Naive thymus-derived CD4-positive, alpha-beta T cell (primary cell): Measurements from ENCODE around the gene GBA2. TPM values are rescaled to one million over a fixed set of nuclear protein-coding genes. Genes with fewer than 3 reads are reported as not detected.

ENCODE experiments used
- ATAC-seq: fragments of 150-1000 bp; cut with Tn5 transposase; 2 replicates; pipeline ENCODE4 v1.10.0; 2021; ENCODE audit warnings: mild to moderate bottlenecking, moderate library complexity
- CTCF ChIA-PET: fragments of 350-600 bp; sonication (Branson Sonifier 250); formaldehyde crosslinking; loops from one replicate; lab custom pipeline; 2021; ENCODE audit warnings: antibody characterized with exemption; lab: Charles Lee
- POLR2A ChIA-PET: fragments of 350-600 bp; sonication (Branson Sonifier 250); formaldehyde crosslinking; loops from one replicate; lab custom pipeline; 2021; ENCODE audit warnings: antibody characterized with exemption, inconsistent platforms; lab: Charles Lee
- DNase-seq, 9 donors: peaks; one replicate each; pipeline versions ENCODE4 v3.0.0 to v3.0.0-alpha.2; 2020 to 2022; ENCODE audit warnings: mixed read lengths in 1 of 9
- H3K27ac ChIP-seq: one replicate; pipeline ENCODE4 v1.7.0; 2013; ENCODE audit warnings: mild to moderate bottlenecking, low read depth, low read length, moderate library complexity
- H3K27me3 ChIP-seq, 2 donors: one replicate each; pipeline ENCODE4 v1.7.0; 2013; ENCODE audit warnings: low read length in 2 of 2, mild to moderate bottlenecking in 2 of 2, moderate library complexity in 2 of 2; ENCODE audit not compliant: control insufficient read depth in 2 of 2, insufficient read depth in 2 of 2
- H3K36me3 ChIP-seq, 3 experiments: 1 replicate in 2 of 3; 2 replicates in 1 of 3; pipeline ENCODE4 v1.7.0; 2013; ENCODE audit warnings: low read length in 3 of 3, mild to moderate bottlenecking in 3 of 3, moderate library complexity in 1 of 3; ENCODE audit not compliant: insufficient read depth in 3 of 3, control insufficient read depth in 2 of 3
- H3K4me1 ChIP-seq, 2 donors: one replicate each; pipeline ENCODE4 v1.7.0; 2013; ENCODE audit warnings: low read length in 2 of 2, mild to moderate bottlenecking in 2 of 2, moderate library complexity in 1 of 2; ENCODE audit not compliant: control insufficient read depth in 2 of 2, insufficient read depth in 2 of 2
- H3K4me3 ChIP-seq: 2 replicates; pipeline ENCODE4 v1.7.0; 2013; ENCODE audit warnings: mild to moderate bottlenecking, low read length
- H3K9me3 ChIP-seq, 3 experiments: 1 replicate in 2 of 3; 2 replicates in 1 of 3; pipeline ENCODE4 v1.7.0; 2013; ENCODE audit warnings: low read length in 3 of 3; ENCODE audit not compliant: control insufficient read depth in 2 of 3
- H3K27ac Mint-ChIP-seq, 9 donors: one replicate each; pipeline ENCODE4 v1.8.0; 2020 to 2022; ENCODE audit warnings: mixed read lengths in 9 of 9, mild to moderate bottlenecking in 8 of 9, moderate library complexity in 5 of 9, inconsistent platforms in 2 of 9
- H3K27me3 Mint-ChIP-seq, 5 donors: one replicate each; pipeline ENCODE4 v1.8.0; 2021 to 2022; ENCODE audit warnings: mixed read lengths in 5 of 5, mild to moderate bottlenecking in 1 of 5
- H3K36me3 Mint-ChIP-seq, 5 donors: one replicate each; pipeline ENCODE4 v1.8.0; 2020 to 2022; ENCODE audit warnings: mixed read lengths in 5 of 5, mild to moderate bottlenecking in 3 of 5, inconsistent platforms in 1 of 5
- H3K4me1 Mint-ChIP-seq, 7 donors: one replicate each; pipeline ENCODE4 v1.8.0; 2020 to 2022; ENCODE audit warnings: mixed read lengths in 7 of 7, mild to moderate bottlenecking in 3 of 7, inconsistent platforms in 1 of 7
- H3K4me3 Mint-ChIP-seq, 10 donors: one replicate each; pipeline ENCODE4 v1.8.0; 2020 to 2022; ENCODE audit warnings: mild to moderate bottlenecking in 10 of 10, mixed read lengths in 10 of 10, moderate library complexity in 6 of 10, inconsistent platforms in 2 of 10
- H3K9me3 Mint-ChIP-seq, 11 donors: one replicate each; pipeline ENCODE4 v1.8.0; 2020 to 2022; ENCODE audit warnings: mixed read lengths in 11 of 11, mild to moderate bottlenecking in 4 of 11, inconsistent platforms in 1 of 11, moderate library complexity in 1 of 11
- intact Hi-C, 2 donors: fragments of 100-400 bp; cut with micrococcal nuclease; formaldehyde crosslinking; loops; one replicate each; pipeline ENCODE4 v1.15.1; 2023
- polyA plus RNA-seq, 2 donors: library from polyadenylated mRNA; unstranded; fragments of 300-500 nt; fragmentation: Illumina TruSeq; gene quantifications; one replicate each; pipeline ENCODE4 v1.2.3, GENCODE V29; 2021
- total RNA-seq, 6 experiments: library from RNA in 5 of 6; stranded (reverse) in 5 of 6; gene quantifications; 1 replicate in 5 of 6; 2 replicates in 1 of 6; pipeline ENCODE4 v1.2.3 and lab custom pipeline; 2021 to 2026

Gene GBA2
- total and polyA plus RNA-seq, 7 experiments from 2014 or later = 18.0 to 55.4 (median 47.5) TPM

DNA sequence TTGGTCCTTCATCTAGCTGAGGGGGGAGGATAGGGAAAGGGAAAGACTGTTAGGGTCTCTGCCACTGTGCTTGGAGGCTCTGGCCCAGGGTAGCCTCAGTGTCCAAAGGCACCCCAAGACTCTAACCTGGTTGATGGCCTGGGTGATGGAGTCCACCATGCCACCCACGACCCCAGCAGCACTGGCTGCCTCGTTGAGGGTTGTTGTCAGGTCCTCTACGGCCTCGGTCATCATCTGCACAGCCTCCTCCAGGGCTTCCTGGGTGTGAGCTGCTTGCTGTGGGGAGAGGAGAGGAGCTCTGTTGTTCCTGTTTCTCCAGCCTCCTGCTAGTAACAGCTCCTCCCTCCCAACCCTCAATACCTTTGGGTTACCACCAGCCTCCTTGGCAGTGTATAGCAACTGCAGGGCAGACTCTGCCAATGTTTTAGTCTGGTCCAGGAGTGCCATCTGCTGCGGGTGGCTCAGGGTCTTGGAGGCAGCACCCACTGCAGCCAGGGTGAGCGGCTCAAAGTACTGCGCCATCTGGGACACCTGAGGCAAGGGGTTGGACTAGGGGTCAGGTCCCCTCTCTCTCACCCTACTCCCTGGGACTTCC is 43.1 kb downstream of the GBA2 start:
- peaks cover 0 to 8% (median 0%) of the 10 kb centered on the region in 7 donors for H3K4me1 Mint-ChIP-seq
- H3K27me3 ChIP-seq = no peaks in the 10 kb centered on the region
- DNase-seq (no peak), ATAC-seq (no peak)
- peaks cover 30 to 61% (median 41%) of the 10 kb centered on the region in 5 donors for H3K36me3 Mint-ChIP-seq
- no peaks in the 10 kb centered on the region for H3K9me3 ChIP-seq
- peaks cover 56 to 95% (median 65%) of the 10 kb centered on the region in 3 experiments for H3K36me3 ChIP-seq
- CTCF ChIA-PET = interaction anchor here (1.0 to 2.2 kb wide), 3 partner anchors 9 to 48 kb away, joined by 3 to 11 read pairs (median 4); partner anchors contain the start of genes CCDC107 and RMRP
- POLR2A ChIA-PET = interaction anchor here (3.1 kb wide), 1 partner anchor 10 kb away, joined by 9 read pairs; no protein-coding TSS in a partner anchor
- H3K27ac Mint-ChIP-seq = no peak overlapping the region
- intact Hi-C loops = no loop called here
- no peak overlapping the region for H3K27ac ChIP-seq
- no peaks in the 10 kb centered on the region for H3K4me1 ChIP-seq
- H3K4me3 Mint-ChIP-seq = no peak overlapping the region
- H3K9me3 Mint-ChIP-seq = peaks cover 0 to 2% (median 0%) of the 10 kb centered on the region in 11 donors
- no peaks in the 10 kb centered on the region for H3K27me3 Mint-ChIP-seq
- H3K4me3 ChIP-seq = no peak overlapping the region

DNA sequence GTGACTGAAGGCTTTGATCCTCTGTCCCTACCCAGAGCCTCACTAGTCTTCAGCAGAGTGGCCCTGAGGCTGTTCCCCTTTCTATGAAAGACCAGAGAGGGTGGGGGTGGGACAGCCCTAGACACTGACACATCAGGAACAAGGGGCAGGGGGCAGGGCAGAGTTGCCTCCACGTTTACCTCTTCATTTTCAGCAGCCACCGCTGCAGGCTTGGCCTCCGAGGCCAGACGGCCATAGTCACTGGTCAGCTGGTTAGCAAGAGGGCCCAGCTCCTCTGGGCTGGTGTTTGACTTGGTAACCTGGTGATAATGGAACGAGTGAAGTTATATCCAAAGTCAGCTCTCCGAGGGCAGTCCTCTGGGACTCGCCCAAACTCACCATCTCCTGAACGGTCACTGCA is 43.7 kb downstream of the GBA2 start:
- POLR2A ChIA-PET = interaction anchor here (1.0 to 3.1 kb wide), 2 partner anchors 9 to 66 kb away, joined by 3 to 9 read pairs; no protein-coding TSS in a partner anchor

DNA sequence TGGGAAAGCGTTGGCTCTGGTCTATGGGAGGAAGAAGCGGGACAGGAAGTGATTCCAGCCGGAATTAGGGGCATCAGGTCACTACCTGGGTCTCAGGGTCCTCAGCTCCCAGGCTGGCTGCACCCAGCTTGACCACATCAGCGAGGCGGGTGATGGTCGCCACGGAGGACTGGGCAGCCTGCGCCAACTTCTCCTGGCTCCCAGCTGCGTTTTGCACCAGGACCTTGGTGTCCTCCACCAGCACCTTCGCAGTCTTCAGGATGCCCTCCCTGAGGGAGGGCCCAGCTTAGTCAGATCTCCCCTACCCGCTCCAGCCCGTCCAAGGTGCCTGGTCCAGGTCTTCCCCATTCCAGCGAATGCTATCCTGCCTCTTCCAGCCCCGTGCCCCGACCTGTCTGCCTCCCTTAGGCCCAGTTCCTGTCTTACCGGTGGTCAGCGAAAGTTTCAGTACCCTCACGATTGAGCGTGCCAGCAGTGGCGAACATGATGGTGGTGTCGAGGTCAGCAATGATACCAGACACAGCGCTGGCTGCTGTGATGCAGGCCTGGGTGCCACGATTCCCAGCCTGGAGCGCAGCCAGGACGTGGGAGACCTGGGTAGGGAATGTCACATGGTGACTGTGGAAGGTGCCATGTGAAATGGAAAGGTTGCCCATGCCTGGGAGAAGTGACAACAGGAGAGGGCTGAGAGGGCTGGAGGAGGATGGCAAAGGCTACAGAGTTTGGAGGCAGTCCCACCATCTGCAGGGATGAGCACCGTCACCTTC is 44.9 kb downstream of the GBA2 start:
- H3K27me3 ChIP-seq = no peaks in the 10 kb centered on the region
- H3K4me3 ChIP-seq = no peak overlapping the region
- H3K36me3 ChIP-seq = peaks cover 68 to 100% (median 75%) of the 10 kb centered on the region in 3 experiments
- Mint-ChIP-seq H3K9me3 (peaks cover 0 to 2% (median 0%) of the 10 kb centered on the region in 11 donors), H3K27ac (no peak overlapping the region), H3K4me1 (peaks cover 0 to 7% (median 0%) of the 10 kb centered on the region in 7 donors), H3K36me3 (peaks cover 24 to 53% (median 35%) of the 10 kb centered on the region in 5 donors), H3K27me3 (no peaks in the 10 kb centered on the region), H3K4me3 (no peak overlapping the region)
- H3K4me1 ChIP-seq = no peaks in the 10 kb centered on the region
- ChIA-PET CTCF (interaction anchor here (1.0 kb wide), 1 partner anchor 10 kb away, joined by 4 read pairs; no protein-coding TSS in a partner anchor), POLR2A (interaction anchor here (0.9 to 3.1 kb wide), 2 partner anchors 8 to 54 kb away, joined by 4 to 9 read pairs; no protein-coding TSS in a partner anchor)
- H3K27ac ChIP-seq = no peak overlapping the region
- no peak for DNase-seq
- no peak for ATAC-seq
- H3K9me3 ChIP-seq = no peaks in the 10 kb centered on the region
- intact Hi-C loops = no loop called here

More for the DNA sequence above, 43.7 kb downstream of the GBA2 start:
- ATAC-seq = no peak
- H3K9me3 Mint-ChIP-seq = peaks cover 0 to 2% (median 0%) of the 10 kb centered on the region in 11 donors
- H3K27me3 Mint-ChIP-seq = no peaks in the 10 kb centered on the region
- no peak for DNase-seq
- Histone ChIP-seq H3K27me3 (no peaks in the 10 kb centered on the region), H3K36me3 (peaks cover 61 to 95% (median 70%) of the 10 kb centered on the region in 3 experiments), H3K4me1 (no peaks in the 10 kb centered on the region), H3K27ac (no peak overlapping the region), H3K4me3 (no peak overlapping the region), H3K9me3 (no peaks in the 10 kb centered on the region)
- peaks cover 0 to 8% (median 0%) of the 10 kb centered on the region in 7 donors for H3K4me1 Mint-ChIP-seq
- H3K4me3 Mint-ChIP-seq = no peak overlapping the region
- CTCF ChIA-PET = interaction anchor here (1.0 to 2.2 kb wide), 3 partner anchors 8 to 48 kb away, joined by 3 to 11 read pairs (median 4); partner anchors contain the start of genes CCDC107 and RMRP
- no peak overlapping the region for H3K27ac Mint-ChIP-seq
- H3K36me3 Mint-ChIP-seq = peaks cover 27 to 56% (median 36%) of the 10 kb centered on the region in 5 donors
- intact Hi-C loops = no loop called here

DNA sequence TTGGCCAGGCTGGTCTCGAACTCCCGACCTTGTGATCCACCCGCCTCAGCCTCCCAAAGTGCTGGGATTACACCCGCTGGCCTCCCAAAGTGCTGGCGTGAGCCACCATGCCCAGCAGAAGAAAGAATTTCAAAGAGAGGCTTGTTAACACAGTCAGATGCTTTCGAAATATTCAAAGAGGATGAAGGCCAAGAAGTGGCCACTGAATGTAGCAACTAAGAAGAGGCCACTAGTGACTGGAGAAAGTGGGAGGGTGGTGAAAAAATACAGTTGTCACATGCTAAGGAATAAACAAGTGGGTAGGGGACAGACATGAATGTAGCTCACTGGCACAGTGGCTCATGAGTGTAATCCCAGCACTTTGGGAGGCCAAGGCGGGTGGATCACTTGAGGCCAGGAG is 46.3 kb downstream of the GBA2 start:
- Mint-ChIP-seq H3K36me3 (peaks cover 19 to 41% (median 25%) of the 10 kb centered on the region in 5 donors), H3K9me3 (peaks cover 0 to 2% (median 0%) of the 10 kb centered on the region in 11 donors), H3K27me3 (no peaks in the 10 kb centered on the region), H3K4me3 (no peak overlapping the region), H3K27ac (peak overlapping the region in 2 of 9 donors; percentile 14 to 59), H3K4me1 (peaks cover 0 to 7% (median 0%) of the 10 kb centered on the region in 7 donors)
- H3K36me3 ChIP-seq = peaks cover 56 to 100% (median 63%) of the 10 kb centered on the region in 3 experiments
- intact Hi-C loops = no loop called here
- no peaks in the 10 kb centered on the region for H3K9me3 ChIP-seq
- DNase-seq (no peak), ATAC-seq (no peak)
- no peaks in the 10 kb centered on the region for H3K4me1 ChIP-seq
- no peak overlapping the region for H3K4me3 ChIP-seq
- H3K27me3 ChIP-seq = no peaks in the 10 kb centered on the region
- no peak overlapping the region for H3K27ac ChIP-seq
- POLR2A ChIA-PET = interaction anchor here (0.9 to 1.3 kb wide), 2 partner anchors 45 to 53 kb away, joined by 3 to 4 read pairs; partner anchors contain the start of genes CCDC107 and RMRP
- CTCF ChIA-PET = interaction anchor here (0.5 kb wide), 1 partner anchor 10 kb away, joined by 3 read pairs; no protein-coding TSS in a partner anchor

- CTCF ChIA-PET = interaction anchor here (1.1 kb wide), 2 partner anchors 8 to 88 kb away, joined by 4 to 6 read pairs; no protein-coding TSS in a partner anchor
- H3K27me3 Mint-ChIP-seq = no peaks in the 10 kb centered on the region
- H3K36me3 ChIP-seq = peaks cover 39 to 94% (median 46%) of the 10 kb centered on the region in 3 experiments
- H3K27ac ChIP-seq = no peak overlapping the region
- peaks cover 7 to 10% (median 8%) of the 10 kb centered on the region in 7 donors for H3K4me1 Mint-ChIP-seq
- intact Hi-C loops = no loop called here
- H3K4me3 ChIP-seq = no peak overlapping the region
- peaks cover 0 to 10% of the 10 kb centered on the region in 2 donors for H3K4me1 ChIP-seq
- H3K27me3 ChIP-seq = no peaks in the 10 kb centered on the region
- no peak overlapping the region for H3K27ac Mint-ChIP-seq
- no peak for DNase-seq
- no peak overlapping the region for H3K4me3 Mint-ChIP-seq
- no peaks in the 10 kb centered on the region for H3K9me3 Mint-ChIP-seq
- peaks cover 7 to 40% (median 14%) of the 10 kb centered on the region in 5 donors for H3K36me3 Mint-ChIP-seq
- no peak for ATAC-seq
- H3K9me3 ChIP-seq = no peaks in the 10 kb centered on the region
- POLR2A ChIA-PET = interaction anchor here (1.2 kb wide), 1 partner anchor 9 kb away, joined by 3 read pairs; no protein-coding TSS in a partner anchor
These were observed 48.1 kb downstream of the GBA2 start for GRCh38 chr9:35700942-35701341.

DNA sequence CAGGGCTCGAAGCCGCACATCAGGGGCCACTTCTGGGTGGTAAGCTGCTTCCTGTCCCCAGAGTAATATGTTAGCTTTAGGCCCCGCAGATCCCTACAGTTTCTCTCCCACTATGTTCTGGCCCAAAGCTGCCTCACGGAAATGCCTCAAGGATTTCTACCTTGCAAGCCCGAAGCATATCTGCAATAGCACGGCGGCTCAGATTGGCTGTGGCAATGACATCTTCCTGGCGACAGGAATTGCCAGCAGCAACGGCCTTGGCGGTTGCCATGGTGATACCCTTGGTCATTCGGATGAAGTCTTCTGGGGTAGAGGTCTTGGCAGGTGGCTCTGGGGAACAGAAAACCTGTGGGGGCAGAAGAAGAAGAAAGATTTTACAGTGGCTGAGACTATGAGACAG is 49.0 kb downstream of the GBA2 start:
- no peak for DNase-seq
- H3K27me3 ChIP-seq = no peaks in the 10 kb centered on the region
- Mint-ChIP-seq H3K4me1 (peaks cover 7 to 10% (median 8%) of the 10 kb centered on the region in 7 donors), H3K4me3 (no peak overlapping the region), H3K27ac (no peak overlapping the region), H3K9me3 (no peaks in the 10 kb centered on the region), H3K27me3 (no peaks in the 10 kb centered on the region), H3K36me3 (peaks cover 7 to 40% (median 14%) of the 10 kb centered on the region in 5 donors)
- ATAC-seq = no peak
- CTCF ChIA-PET = no interaction called here
- intact Hi-C loops = no loop called here
- H3K4me3 ChIP-seq = no peak overlapping the region
- POLR2A ChIA-PET = interaction anchor here (0.5 to 1.2 kb wide), 3 partner anchors 8 to 48 kb away, joined by 3 to 4 read pairs (median 3); no protein-coding TSS in a partner anchor
- peaks cover 0 to 10% of the 10 kb centered on the region in 2 donors for H3K4me1 ChIP-seq
- no peak overlapping the region for H3K27ac ChIP-seq
- peaks cover 31 to 85% (median 37%) of the 10 kb centered on the region in 3 experiments for H3K36me3 ChIP-seq
- no peaks in the 10 kb centered on the region for H3K9me3 ChIP-seq
